Adipocyte (in vitro differentiated cells): Measurements from ENCODE around the gene FAM43B.
A peak's percentile ranks its signal among the peaks of the same experiment; 100 is the strongest.

ENCODE experiments used
- DNase-seq: peaks from one replicate; pipeline ENCODE4 v3.0.0-alpha.2; 2015; ENCODE audit warnings: low read depth
- H3K27me3 ChIP-seq: replicated peaks from 2 replicates; pipeline ENCODE4 v1.7.0; 2013; ENCODE audit warnings: mild to moderate bottlenecking, low read length, moderate library complexity; ENCODE audit not compliant: control insufficient read depth, insufficient read depth
- H3K36me3 ChIP-seq: 2 replicates; pipeline ENCODE4 v1.7.0; 2013; ENCODE audit warnings: low read length, mild to moderate bottlenecking, moderate library complexity; ENCODE audit not compliant: control insufficient read depth, insufficient read depth, severe bottlenecking
- H3K4me1 ChIP-seq: 2 replicates; pipeline ENCODE4 v1.7.0; 2013; ENCODE audit warnings: mild to moderate bottlenecking, low read length, moderate library complexity; ENCODE audit not compliant: control insufficient read depth, insufficient read depth
- H3K4me3 ChIP-seq: 2 replicates; pipeline ENCODE4 v1.7.0; 2013; ENCODE audit warnings: mild to moderate bottlenecking, low read length, moderate library complexity
- H3K9ac ChIP-seq: 2 replicates; pipeline ENCODE4 v1.7.0; 2013; ENCODE audit warnings: mild to moderate bottlenecking, low read length, moderate library complexity
- H3K9me3 ChIP-seq: 2 replicates; pipeline ENCODE4 v1.7.0; 2013; ENCODE audit warnings: mild to moderate bottlenecking, low read length, moderate library complexity; ENCODE audit not compliant: control insufficient read depth

Gene FAM43B

DNA sequence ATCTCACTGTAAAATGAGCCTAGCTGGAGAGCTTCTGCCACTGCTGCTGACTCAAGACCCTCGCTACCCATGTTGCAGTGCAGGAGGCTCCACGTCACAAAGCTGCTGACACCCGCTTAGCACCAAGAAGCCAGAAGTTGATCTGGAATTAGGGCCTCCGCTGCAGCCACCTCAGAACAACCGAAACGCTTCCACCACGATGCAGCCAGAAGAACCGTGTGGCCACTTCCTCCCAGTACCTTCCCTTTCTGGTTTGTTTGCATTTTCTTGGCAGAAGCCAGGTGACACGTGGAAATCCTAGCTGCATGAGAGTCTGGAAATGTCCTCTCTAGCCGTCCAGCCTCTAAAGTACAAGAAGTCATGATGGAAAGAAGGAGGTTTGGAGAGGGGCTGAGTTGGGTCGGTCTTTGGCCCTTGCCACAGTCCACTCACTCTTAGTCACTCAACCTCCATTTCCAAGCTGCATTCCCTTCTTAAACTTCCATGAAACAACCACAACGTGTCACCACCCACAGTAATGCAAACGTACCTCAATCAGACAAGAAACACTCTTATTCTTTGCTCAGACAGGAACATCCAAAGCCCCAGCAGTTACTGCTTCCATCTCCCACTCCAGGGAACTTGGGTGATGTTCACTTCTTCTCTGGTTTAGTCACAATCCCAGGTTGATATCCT is 26.5 kb downstream of the FAM43B start:
- Histone ChIP-seq H3K4me3 (no peak overlapping the region), H3K4me1 (no peaks in the 10 kb centered on the region), H3K36me3 (no peaks in the 10 kb centered on the region), H3K9ac (no peak overlapping the region), H3K27me3 (no peaks in the 10 kb centered on the region), H3K9me3 (no peaks in the 10 kb centered on the region)
- no peak for DNase-seq

DNA sequence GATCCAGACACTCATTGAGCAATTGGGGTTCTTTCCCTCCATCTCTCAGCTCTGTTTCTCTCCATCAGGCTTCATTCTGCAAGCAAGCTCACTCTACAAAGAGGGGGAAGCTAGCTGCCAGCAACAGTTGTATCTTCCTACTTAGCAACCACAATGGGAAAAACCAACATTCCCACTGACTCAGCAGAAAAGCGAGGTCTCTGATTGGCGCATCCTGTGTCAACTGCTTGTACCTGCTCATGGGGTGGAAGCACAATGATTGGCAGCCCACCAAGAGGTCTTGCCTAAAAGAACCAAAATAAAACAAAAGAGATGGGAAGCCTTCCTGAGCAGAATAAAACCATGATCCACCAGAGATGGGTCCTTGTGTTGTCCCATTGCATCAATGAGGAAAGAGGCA is 32.5 kb downstream of the FAM43B start:
- Histone ChIP-seq H3K9ac (no peak overlapping the region), H3K27me3 (no peaks in the 10 kb centered on the region), H3K9me3 (no peaks in the 10 kb centered on the region), H3K4me3 (no peak overlapping the region), H3K4me1 (peaks cover 29% of the 10 kb centered on the region), H3K36me3 (no peaks in the 10 kb centered on the region)
- DNase-seq, result no peak

DNA sequence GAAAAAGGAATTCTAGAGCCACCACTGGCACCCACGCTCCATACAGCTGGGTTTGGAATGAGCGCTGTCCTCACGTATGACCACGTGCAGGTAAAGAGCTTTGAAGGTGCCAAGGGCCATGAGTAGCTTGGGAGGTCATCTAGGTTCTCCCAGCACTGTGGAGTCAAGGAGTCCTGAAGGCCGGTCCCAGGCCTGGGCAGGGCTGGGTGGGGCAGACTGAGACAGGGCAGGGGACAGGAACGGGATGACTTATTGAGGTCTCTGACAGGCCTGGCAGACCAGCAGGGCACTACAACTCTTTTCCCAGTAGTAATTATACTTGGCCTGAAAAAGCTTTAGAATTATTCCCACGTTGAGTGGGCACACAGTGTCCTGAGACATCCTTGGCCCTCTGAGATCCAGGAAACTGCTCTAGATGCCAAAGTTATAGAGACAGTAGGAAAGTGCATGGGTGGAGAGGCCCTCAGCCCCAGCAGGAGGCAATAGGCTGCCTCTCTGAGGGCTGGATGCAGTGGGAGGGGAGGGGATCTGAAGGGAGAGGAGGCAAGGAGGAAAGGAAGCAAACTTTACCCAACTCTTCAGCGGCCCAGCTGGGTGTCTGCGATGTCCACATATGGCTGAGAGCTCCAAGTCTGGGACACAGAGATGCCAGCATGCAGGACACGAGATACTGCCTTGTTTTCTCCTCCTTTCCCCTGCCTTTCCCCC is 34.7 kb downstream of the FAM43B start:
- Histone ChIP-seq H3K4me1 (peaks cover 39% of the 10 kb centered on the region), H3K4me3 (no peak overlapping the region), H3K36me3 (no peaks in the 10 kb centered on the region), H3K27me3 (no peaks in the 10 kb centered on the region), H3K9me3 (no peaks in the 10 kb centered on the region), H3K9ac (no peak overlapping the region)
- no peak for DNase-seq

DNA sequence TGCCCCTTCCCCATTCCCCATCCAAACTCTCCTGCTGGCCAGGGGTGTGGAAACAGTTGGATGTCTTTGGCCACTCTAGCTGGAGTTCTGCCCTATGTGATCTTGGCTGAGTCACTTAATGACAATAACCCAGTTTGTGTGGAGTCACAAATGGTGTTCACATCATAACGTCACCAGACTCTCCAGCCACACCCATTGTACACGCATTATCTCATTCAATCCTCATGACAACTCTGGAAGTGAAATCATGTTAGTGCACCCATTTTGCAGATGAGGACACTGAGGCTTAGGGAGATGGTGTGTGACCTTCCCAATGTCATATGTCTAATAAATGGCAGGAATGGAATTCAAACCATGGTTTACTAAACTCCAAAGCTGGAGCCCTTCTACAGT is 35.3 kb downstream of the FAM43B start:
- H3K4me1 ChIP-seq, result peaks cover 39% of the 10 kb centered on the region
- H3K4me3 ChIP-seq, result no peak overlapping the region
- no peak for DNase-seq
- no peaks in the 10 kb centered on the region for H3K36me3 ChIP-seq
- H3K9me3 ChIP-seq, result no peaks in the 10 kb centered on the region
- H3K27me3 ChIP-seq, result no peaks in the 10 kb centered on the region
- no peak overlapping the region for H3K9ac ChIP-seq

DNA sequence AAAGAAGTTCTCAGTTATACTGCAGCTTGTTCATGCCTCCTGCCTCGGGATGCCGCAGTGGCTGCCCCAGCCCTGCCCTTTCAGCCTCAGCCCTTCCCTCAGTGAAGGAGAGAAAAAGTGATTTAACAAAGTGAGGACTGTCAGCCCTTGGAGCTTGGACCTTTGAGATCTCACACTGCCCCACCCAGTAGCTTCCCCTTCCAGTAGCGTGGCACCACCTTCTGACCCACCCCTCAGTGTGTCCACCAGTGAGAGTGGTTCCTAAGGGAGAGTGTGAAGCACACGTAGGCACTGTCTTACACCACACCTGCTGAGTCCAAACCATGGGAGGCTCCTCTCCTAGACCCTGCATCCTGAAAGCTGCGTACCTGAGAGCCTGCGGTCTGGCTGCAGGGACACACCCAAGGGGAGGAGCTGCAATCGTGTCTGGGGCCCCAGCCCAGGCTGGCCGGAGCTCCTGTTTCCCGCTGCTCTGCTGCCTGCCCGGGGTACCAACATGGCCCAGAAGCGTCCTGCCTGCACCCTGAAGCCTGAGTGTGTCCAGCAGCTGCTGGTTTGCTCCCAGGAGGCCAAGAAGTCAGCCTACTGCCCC is 36.4 kb downstream of the FAM43B start, which contains the start of gene CDA:
CDA (plus strand) TSS at position 464 of the 592 bp plus-strand sequence; CDS start at position 497, 33 bp downstream.
- Histone ChIP-seq H3K36me3 (no peaks in the 10 kb centered on the region), H3K4me3 (peak within 1 kb of the TSS; percentile 64), H3K9ac (peak within 1 kb of the TSS; percentile 50), H3K27me3 (no peaks in the 10 kb centered on the region), H3K4me1 (peaks cover 39% of the 10 kb centered on the region), H3K9me3 (no peaks in the 10 kb centered on the region)
- no peak for DNase-seq

DNA sequence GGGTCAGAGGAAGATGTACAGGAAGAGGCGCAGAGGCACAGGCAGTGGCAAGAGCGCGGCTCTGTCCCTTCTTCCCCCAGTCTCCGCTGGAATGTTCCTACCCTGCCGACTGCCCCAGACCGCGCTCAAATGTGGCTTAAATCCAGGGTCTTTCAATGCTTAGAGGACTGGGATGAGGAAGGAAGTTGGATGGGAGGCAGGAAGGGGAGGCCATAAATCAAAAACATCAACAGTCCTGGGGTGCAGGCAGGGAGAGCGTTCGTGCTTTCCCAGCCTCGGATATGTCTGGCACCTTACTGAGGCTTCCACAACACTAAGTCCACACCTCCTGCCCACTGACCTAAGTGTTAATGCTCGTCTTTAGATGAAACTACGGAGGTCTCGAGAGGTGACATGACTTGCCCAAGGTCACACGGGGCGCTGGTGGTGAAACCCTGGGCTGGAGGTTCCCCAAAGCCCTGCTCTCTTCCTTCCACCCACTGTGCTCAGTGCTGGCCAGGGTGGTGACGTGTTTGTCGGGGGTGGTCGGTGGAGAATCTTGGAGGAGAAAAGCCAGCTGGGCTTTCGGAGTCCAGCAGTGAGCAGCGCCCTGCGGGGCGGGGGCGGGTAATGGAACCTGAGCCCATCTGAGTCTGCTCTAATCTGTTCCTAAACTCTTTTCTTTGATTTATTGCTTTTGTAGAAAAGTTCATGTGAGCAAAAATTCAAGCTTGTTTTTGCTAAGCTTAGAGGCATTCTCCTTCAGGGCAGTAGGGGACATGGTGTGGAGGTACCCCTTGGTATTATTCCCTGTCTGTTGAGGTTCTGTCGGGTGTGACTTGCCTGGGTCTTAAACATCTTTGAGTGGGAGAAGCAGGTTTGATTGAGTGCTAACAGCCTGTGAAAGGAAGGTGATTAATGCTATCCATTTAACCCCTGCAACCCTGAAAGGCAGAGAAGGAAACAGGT is 37.2 kb downstream of the FAM43B start:
- Histone ChIP-seq H3K4me3 (peak overlapping the region; percentile 64), H3K9ac (peak overlapping the region; percentile 50), H3K36me3 (no peaks in the 10 kb centered on the region), H3K9me3 (no peaks in the 10 kb centered on the region), H3K4me1 (peaks cover 39% of the 10 kb centered on the region), H3K27me3 (no peaks in the 10 kb centered on the region)
- no peak for DNase-seq

DNA sequence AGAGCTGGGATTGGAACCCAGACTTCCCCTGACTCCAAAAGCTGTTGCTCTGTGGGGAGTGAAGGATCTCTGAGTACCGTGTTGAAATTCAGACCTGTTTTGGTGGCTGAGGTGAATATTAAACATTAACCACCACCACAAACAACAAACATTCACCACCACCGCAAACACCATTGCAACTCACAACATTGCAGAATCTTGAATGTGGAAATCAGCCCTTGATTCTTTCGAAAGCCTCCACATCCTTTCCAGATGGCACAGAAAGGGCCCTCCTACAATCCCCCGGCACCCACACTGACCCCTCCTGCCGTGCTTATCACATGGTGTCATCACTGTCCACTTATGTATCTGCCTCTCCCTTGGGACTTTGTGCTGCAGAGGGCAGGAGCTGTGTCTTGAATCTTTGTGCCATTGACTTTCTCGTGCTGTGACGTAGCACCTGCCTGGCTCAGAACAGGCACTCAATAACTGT is 38.0 kb downstream of the FAM43B start:
- peaks cover 39% of the 10 kb centered on the region for H3K4me1 ChIP-seq
- no peaks in the 10 kb centered on the region for H3K36me3 ChIP-seq
- H3K4me3 ChIP-seq, result peak overlapping the region; percentile 64
- DNase-seq, result no peak
- peak overlapping the region; percentile 50 for H3K9ac ChIP-seq
- no peaks in the 10 kb centered on the region for H3K27me3 ChIP-seq
- H3K9me3 ChIP-seq, result no peaks in the 10 kb centered on the region

DNA sequence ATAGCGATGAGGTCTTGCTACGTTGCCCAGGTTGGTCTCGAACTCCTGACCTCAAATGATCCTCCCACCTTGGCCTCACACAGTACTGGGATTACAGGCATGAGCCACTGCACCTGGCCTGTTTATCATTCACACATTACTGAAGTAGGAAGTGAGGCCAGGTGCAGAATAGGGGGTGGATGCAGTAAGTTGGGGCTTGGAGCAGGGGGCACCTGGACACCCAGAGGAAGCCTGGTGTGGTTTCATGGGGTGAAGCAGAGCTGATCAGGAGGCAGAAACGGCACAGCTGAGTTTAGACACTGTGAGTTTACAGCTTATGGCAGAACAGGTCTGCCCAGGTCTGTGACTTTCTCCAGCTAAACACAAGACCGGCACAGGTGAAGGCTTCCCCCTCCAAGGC is 41.4 kb downstream of the FAM43B start:
- no peak overlapping the region for H3K4me3 ChIP-seq
- DNase-seq, result no peak

DNA sequence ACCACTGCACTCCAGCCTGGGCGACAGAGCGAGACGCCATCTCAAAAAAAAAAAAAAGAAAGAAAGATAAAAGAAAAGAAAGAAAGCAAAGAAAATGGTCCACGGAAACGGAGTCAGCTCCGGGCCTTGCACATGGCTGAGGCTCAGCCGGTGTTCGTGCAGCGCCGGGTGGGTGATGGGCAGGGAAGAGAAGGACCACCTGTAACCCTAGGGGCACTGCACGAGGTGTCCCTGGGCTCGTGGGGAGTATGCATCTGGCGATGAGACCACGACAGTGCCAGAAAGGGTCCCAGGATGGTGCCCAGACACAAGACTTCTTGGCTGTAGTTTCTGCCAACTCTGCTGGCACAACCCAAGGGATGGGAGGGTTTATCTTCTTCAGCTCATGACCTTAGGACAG is 42.4 kb downstream of the FAM43B start:
- Histone ChIP-seq H3K4me3 (no peak overlapping the region), H3K4me1 (peaks cover 11% of the 10 kb centered on the region), H3K9ac (no peak overlapping the region), H3K9me3 (no peaks in the 10 kb centered on the region), H3K27me3 (no peaks in the 10 kb centered on the region), H3K36me3 (no peaks in the 10 kb centered on the region)
- no peak for DNase-seq

More for the DNA sequence above, 41.4 kb downstream of the FAM43B start:
- peaks cover 21% of the 10 kb centered on the region for H3K4me1 ChIP-seq
- no peak overlapping the region for H3K9ac ChIP-seq
- H3K27me3 ChIP-seq, result no peaks in the 10 kb centered on the region
- H3K36me3 ChIP-seq, result no peaks in the 10 kb centered on the region
- no peaks in the 10 kb centered on the region for H3K9me3 ChIP-seq

DNA sequence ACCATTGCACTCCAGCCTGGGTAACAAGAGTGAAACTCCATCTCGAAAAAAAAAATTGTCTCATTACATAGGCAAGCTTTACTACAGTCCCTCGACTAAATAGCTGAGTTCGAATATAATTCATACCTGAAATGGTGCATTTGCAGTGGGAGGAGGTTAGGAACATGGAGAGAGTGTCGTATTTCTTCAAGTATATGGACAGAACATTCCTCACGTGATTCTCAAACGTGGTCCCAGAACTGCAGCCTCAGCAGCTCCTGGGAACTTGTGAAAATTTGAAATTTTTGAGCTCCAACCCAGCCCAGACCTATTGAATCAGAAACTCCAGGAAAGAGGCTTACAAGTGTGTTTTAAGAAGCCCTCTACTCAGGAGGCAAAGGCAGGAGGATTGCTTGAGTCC is 43.7 kb downstream of the FAM43B start:
- no peak overlapping the region for H3K9ac ChIP-seq
- H3K4me3 ChIP-seq, result no peak overlapping the region
- no peaks in the 10 kb centered on the region for H3K9me3 ChIP-seq
- no peaks in the 10 kb centered on the region for H3K4me1 ChIP-seq
- H3K36me3 ChIP-seq, result no peaks in the 10 kb centered on the region
- DNase-seq, result no peak
- H3K27me3 ChIP-seq, result no peaks in the 10 kb centered on the region
